SK-N-SH (cell line): Measurements from ENCODE around the gene PPP1R8. TPM values are rescaled to one million over a fixed set of nuclear protein-coding genes. Genes with fewer than 3 reads are reported as not detected.
A peak's percentile ranks its signal among the peaks of the same experiment; 100 is the strongest.

Experiments
- CTCF ChIA-PET: fragments of 300-600, 350-600 bp; formaldehyde crosslinking; extraction: SDS; loops from one replicate; lab custom pipeline; 2021; lab: Yijun Ruan, JAX
- POLR2A ChIA-PET: fragments of 350-600 bp; sonication (Branson Sonifier 250); formaldehyde crosslinking; extraction: SDS; loops from one replicate; lab custom pipeline; 2020; ENCODE audit warnings: antibody characterized with exemption, inconsistent platforms; lab: Yijun Ruan, JAX
- DNase-seq: peaks from one replicate; pipeline ENCODE4 v3.0.0; 2012
- H2AFZ ChIP-seq: fragments of 200-600 bp; sonication (generic); 2 replicates; pipeline ENCODE4 v1.8.1; 2016; ENCODE audit warnings: antibody characterized with exemption, mild to moderate bottlenecking, low read depth
- H3F3A ChIP-seq: fragments of 200-600 bp; sonication (generic); replicated peaks from 2 replicates; pipeline ENCODE3; 2016; ENCODE audit warnings: antibody characterized with exemption, mild to moderate bottlenecking; ENCODE audit not compliant: insufficient read depth
- H3K27ac ChIP-seq, 2 experiments: fragments of 200-500 bp in 1 of 2; fragments of 200-600 bp in 1 of 2; sonication (Bioruptor generic) in 1 of 2; sonication (generic), shearing (Covaris generic) in 1 of 2; 2 replicates each; pipeline versions ENCODE4 v1.5.1 to v1.6.1; 2014 to 2016; ENCODE audit warnings: low read depth in 2 of 2, inconsistent platforms in 1 of 2, low read length in 1 of 2, mild to moderate bottlenecking in 1 of 2, mixed read lengths in 1 of 2
- H3K27me3 ChIP-seq: fragments of 200-600 bp; sonication (generic), shearing (Covaris generic); 2 replicates; pipeline ENCODE4 v1.6.1; 2016; ENCODE audit warnings: mixed run types; ENCODE audit not compliant: insufficient read depth
- H3K36me3 ChIP-seq, 2 experiments: fragments of 200-500 bp in 1 of 2; fragments of 200-600 bp in 1 of 2; sonication (Bioruptor generic) in 1 of 2; sonication (generic) in 1 of 2; replicated peaks in 1 of 2; 2 replicates each; pipeline versions ENCODE3 to v1.5.1; 2014 to 2016; ENCODE audit warnings: low read length in 1 of 2, mild to moderate bottlenecking in 1 of 2; ENCODE audit not compliant: insufficient read depth in 2 of 2, control insufficient read depth in 1 of 2
- H3K4me1 ChIP-seq, 2 experiments: fragments of 200-500 bp in 1 of 2; fragments of 200-600 bp in 1 of 2; sonication (Bioruptor generic) in 1 of 2; sonication (generic), shearing (Covaris generic) in 1 of 2; 2 replicates each; pipeline versions ENCODE4 v1.5.1 to v1.6.1; 2014 to 2016; ENCODE audit warnings: low read depth in 1 of 2, low read length in 1 of 2, mixed run types in 1 of 2; ENCODE audit not compliant: insufficient read depth in 2 of 2, control insufficient read depth in 1 of 2
- H3K4me2 ChIP-seq: fragments of 200-600 bp; sonication (generic), shearing (Covaris generic); 2 replicates; pipeline ENCODE4 v1.6.1; 2017; ENCODE audit warnings: mixed run types
- H3K4me3 ChIP-seq, 2 experiments: fragments of 200-500 bp in 1 of 2; fragments of 200-600 bp in 1 of 2; sonication (Bioruptor generic) in 1 of 2; sonication (generic), shearing (Covaris generic) in 1 of 2; 2 replicates each; pipeline versions ENCODE4 v1.5.1 to v1.8.1; 2014 to 2016; ENCODE audit warnings: low read depth in 2 of 2, inconsistent platforms in 1 of 2, low read length in 1 of 2, mild to moderate bottlenecking in 1 of 2, mixed read lengths in 1 of 2, moderate library complexity in 1 of 2
- H3K79me2 ChIP-seq: fragments of 200-600 bp; sonication (generic); 2 replicates; pipeline ENCODE4 v1.8.1; 2017; ENCODE audit warnings: mild to moderate bottlenecking; ENCODE audit not compliant: insufficient read depth
- H3K9ac ChIP-seq: fragments of 200-600 bp; sonication (generic); 2 replicates; pipeline ENCODE4 v1.6.1; 2017; ENCODE audit warnings: mixed run types
- H3K9me2 ChIP-seq: fragments of 200-600 bp; sonication (generic); 2 replicates; pipeline ENCODE4 v1.6.1; 2017; ENCODE audit warnings: mixed run types
- H3K9me3 ChIP-seq: fragments of 200-600 bp; sonication (generic); 2 replicates; pipeline ENCODE4 v1.6.1; 2017; ENCODE audit warnings: mixed run types, mild to moderate bottlenecking, moderate library complexity
- H4K20me1 ChIP-seq: fragments of 200-600 bp; sonication (generic); 2 replicates; pipeline ENCODE4 v1.6.1; 2017; ENCODE audit warnings: mild to moderate bottlenecking, mixed run types; ENCODE audit not compliant: insufficient read depth
- EP300 ChIP-seq, 2 experiments: IDR thresholded peaks; 2 replicates each; pipeline versions ENCODE4 v1.4.0 to v1.6.1; 2012; ENCODE audit warnings: borderline replicate concordance in 1 of 2, low read depth in 1 of 2, low read length in 1 of 2
- FOSL2 ChIP-seq: IDR thresholded peaks from 2 replicates; pipeline ENCODE4 v1.4.0; 2012; ENCODE audit warnings: low read depth, mild to moderate bottlenecking, moderate library complexity, borderline replicate concordance
- GATA2 ChIP-seq: sonication (generic); formaldehyde crosslinking; IDR thresholded peaks from 2 replicates; pipeline ENCODE4 v1.5.0; 2020; ENCODE audit warnings: mild to moderate bottlenecking, missing genetic modification reagents
- JUND ChIP-seq: IDR thresholded peaks from 2 replicates; pipeline ENCODE4 v1.4.0; 2012
- MXI1 ChIP-seq: IDR thresholded peaks from 2 replicates; pipeline ENCODE4 v1.6.1; 2012; ENCODE audit warnings: mild to moderate bottlenecking, low read depth, low read length, improper control_type of control experiment
- NFIC ChIP-seq: IDR thresholded peaks from 2 replicates; pipeline ENCODE4 v1.4.0; 2012; ENCODE audit warnings: borderline replicate concordance
- POLR2AphosphoS5 ChIP-seq: IDR thresholded peaks from 2 replicates; pipeline ENCODE4 v1.6.1; 2012; ENCODE audit warnings: low read depth, low read length
- SIN3A ChIP-seq: IDR thresholded peaks from 2 replicates; pipeline ENCODE4 v1.6.1; 2012; ENCODE audit warnings: low read depth, mild to moderate bottlenecking, low read length, moderate library complexity, borderline replicate concordance
- SMC3 ChIP-seq: IDR thresholded peaks from 2 replicates; pipeline ENCODE4 v1.6.1; 2012; ENCODE audit warnings: low read depth, low read length, improper control_type of control experiment
- TCF12 ChIP-seq: IDR thresholded peaks from 2 replicates; pipeline ENCODE4 v1.4.0; 2012
- TEAD4 ChIP-seq: IDR thresholded peaks from 2 replicates; pipeline ENCODE4 v1.4.0; 2012; ENCODE audit warnings: mild to moderate bottlenecking, borderline replicate concordance; ENCODE audit not compliant: insufficient read depth
- WGBS: methylation state at CpG from one replicate; pipeline ENCODE4 v1.1.6; 2017; ENCODE audit warnings: low lambda C conversion rate; 5-methylcytosine and 5-hydroxymethylcytosine counted together
- polyA plus RNA-seq, 3 experiments: library from polyadenylated mRNA; depleted of rRNA; stranded (reverse); fragments of >200 nt; gene quantifications; 2 replicates each; pipeline ENCODE4 v1.2.3, GENCODE V29; 2012
- TF ChIP-seq, protein P1 (sequence below): IDR thresholded peaks from 2 replicates; pipeline ENCODE4; 2012
- TF ChIP-seq, protein P2 (sequence below): fragments of 150-350 bp; IDR thresholded peaks from 2 replicates; pipeline ENCODE4 v1.6.1; 2016; ENCODE audit warnings: mild to moderate bottlenecking, low read depth, low read length
- TF ChIP-seq, protein P3 (sequence below): IDR thresholded peaks from 2 replicates; pipeline ENCODE4 v1.4.0; 2012; ENCODE audit warnings: low read depth

Gene PPP1R8
- polyA plus RNA-seq, 1 of the 3 experiments (the other 2 are of a cell fraction) = 41.8 TPM

DNA sequence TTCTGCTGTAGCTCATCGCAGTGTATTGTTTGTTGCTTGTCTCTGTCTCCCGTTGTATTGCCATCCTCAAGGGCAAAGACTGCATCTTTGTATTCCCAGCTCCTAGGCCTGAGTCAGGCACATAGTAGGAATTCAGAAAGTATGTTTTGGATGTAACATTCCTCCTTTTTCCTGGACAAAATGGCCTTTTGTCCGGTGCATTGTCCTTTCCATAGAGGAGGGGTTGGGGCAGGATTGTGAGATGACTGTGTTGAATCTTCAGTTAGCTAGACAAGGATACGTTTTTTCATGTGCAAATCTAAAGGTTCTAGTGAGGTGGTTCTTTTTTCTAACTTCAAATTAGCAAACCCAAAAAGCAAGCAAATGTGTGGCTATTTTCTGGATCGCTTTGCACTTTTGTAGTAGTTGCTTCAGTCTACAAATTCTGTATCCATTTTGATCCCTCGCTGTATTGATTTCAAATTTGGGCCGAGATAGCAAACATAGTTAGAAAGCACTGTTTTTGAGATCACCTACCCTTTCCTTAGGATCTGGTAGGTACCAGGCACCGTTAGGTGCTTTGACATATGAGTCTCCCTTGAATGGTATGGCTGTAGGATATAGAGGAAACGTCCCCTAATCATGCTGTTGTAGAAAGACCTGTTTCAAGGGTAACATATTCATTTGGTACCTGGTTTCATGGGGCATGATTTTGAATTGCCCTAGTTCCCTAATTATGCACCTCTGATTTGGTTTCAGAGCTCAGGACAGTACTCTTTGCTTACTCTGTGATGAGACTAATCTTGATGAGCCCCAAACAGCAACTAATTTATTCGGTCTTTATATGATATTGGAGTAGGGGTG lies 1.2 kb downstream of the PPP1R8 start:
- Histone ChIP-seq H3K9me2 (no peaks in the 10 kb centered on the region), H3K79me2 (peaks cover 61% of the 10 kb centered on the region), H3K27ac (peak overlapping the region; percentile 80 to 89), H2AFZ (peak overlapping the region; percentile 92), H4K20me1 (peaks cover 4% of the 10 kb centered on the region), H3K27me3 (no peaks in the 10 kb centered on the region), H3K9me3 (no peaks in the 10 kb centered on the region), H3K4me2 (peak overlapping the region; percentile 79), H3K36me3 (peaks cover 31 to 32% of the 10 kb centered on the region in 2 experiments), H3F3A (peaks cover 13% of the 10 kb centered on the region), H3K4me3 (peak overlapping the region; percentile 97 to 98), H3K9ac (peak overlapping the region; percentile 99; the same call in 1 of the 2 replicates), H3K4me1 (peaks cover 0 to 9% of the 10 kb centered on the region in 2 experiments; a peak in 2 of 4 replicates)
- CTCF ChIA-PET = interaction anchor here (1.1 to 2.2 kb wide), 5 partner anchors 26 to 162 kb away, joined by 3 to 7 read pairs (median 4); partner anchors contain the start of gene FAM76A
- no peak for DNase-seq
- no peak for TF ChIP-seq SMC3
- TF ChIP-seq GATA2 (CRISPR knock-in tag) = no peak
- TF ChIP-seq SIN3A = no peak
- TF ChIP-seq EP300 (IDR thresholded peaks at IDR 0.05; ENCODE audit: borderline replicate concordance in 1 of 2, low read depth in 1 of 2, low read length in 1 of 2) = no peak
- no peak for TF ChIP-seq MXI1
- POLR2A ChIA-PET = interaction anchor here (0.9 to 1.0 kb wide), 2 partner anchors 59 to 73 kb away, joined by 3 to 4 read pairs; partner anchors contain the start of gene STX12
- WGBS = 38% methylated on average over 10 of the region's 10 CpGs

DNA sequence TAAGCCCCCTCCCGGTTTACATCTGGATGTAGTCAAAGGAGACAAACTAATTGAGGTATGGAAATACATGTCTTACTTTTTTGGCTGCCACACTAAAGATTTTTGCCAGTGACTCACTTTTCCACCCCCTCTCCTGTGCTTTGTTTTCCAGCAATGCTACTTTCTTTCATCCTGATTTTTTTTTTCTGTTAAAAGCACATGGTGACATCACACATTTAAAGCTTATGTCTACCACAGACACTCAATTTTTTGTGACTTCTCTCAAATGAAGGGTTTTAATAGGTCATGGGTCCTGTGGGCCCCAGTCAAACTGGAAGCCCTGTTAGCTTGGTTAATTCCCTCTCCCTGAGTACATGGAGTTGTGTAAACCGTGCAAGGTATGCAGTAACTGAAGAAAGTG lies 2.2 kb downstream of the PPP1R8 start:
- no peaks in the 10 kb centered on the region for H3K9me3 ChIP-seq
- no peak for DNase-seq
- ChIA-PET POLR2A (no interaction called here), CTCF (interaction anchor here (1.7 to 2.2 kb wide), 2 partner anchors 25 to 163 kb away, joined by 6 to 7 read pairs; no protein-coding TSS in a partner anchor)
- H3K27ac ChIP-seq = peak overlapping the region in 1 of 2 experiments; percentile 89; a peak in 2 of 4 replicates
- no peaks in the 10 kb centered on the region for H3K9me2 ChIP-seq
- peaks cover 4% of the 10 kb centered on the region for H4K20me1 ChIP-seq
- no peak overlapping the region; the same call in 1 of the 2 replicates for H3K9ac ChIP-seq
- H3K4me2 ChIP-seq = peak overlapping the region; percentile 79
- peaks cover 11% of the 10 kb centered on the region for H3F3A ChIP-seq
- TF ChIP-seq FOSL2 (peak; percentile 40; the same call in 1 of the 2 replicates), SMC3 (no peak), POLR2AphosphoS5 (no peak), TCF12 (peak; percentile 30; the same call in 1 of the 2 replicates), TEAD4 (no peak), JUND (peak; percentile 49), NFIC (peak; percentile 47)
- TF ChIP-seq, protein P1, sequence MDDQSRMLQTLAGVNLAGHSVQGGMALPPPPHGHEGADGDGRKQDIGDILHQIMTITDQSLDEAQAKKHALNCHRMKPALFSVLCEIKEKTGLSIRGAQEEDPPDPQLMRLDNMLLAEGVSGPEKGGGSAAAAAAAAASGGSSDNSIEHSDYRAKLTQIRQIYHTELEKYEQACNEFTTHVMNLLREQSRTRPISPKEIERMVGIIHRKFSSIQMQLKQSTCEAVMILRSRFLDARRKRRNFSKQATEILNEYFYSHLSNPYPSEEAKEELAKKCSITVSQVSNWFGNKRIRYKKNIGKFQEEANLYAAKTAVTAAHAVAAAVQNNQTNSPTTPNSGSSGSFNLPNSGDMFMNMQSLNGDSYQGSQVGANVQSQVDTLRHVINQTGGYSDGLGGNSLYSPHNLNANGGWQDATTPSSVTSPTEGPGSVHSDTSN = 0 out of 2 replicates have a peak, but pooled peaks have one; percentile 5
- TF ChIP-seq, protein P2, sequence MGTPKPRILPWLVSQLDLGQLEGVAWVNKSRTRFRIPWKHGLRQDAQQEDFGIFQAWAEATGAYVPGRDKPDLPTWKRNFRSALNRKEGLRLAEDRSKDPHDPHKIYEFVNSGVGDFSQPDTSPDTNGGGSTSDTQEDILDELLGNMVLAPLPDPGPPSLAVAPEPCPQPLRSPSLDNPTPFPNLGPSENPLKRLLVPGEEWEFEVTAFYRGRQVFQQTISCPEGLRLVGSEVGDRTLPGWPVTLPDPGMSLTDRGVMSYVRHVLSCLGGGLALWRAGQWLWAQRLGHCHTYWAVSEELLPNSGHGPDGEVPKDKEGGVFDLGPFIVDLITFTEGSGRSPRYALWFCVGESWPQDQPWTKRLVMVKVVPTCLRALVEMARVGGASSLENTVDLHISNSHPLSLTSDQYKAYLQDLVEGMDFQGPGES = no peak
- TF ChIP-seq, protein P3, sequence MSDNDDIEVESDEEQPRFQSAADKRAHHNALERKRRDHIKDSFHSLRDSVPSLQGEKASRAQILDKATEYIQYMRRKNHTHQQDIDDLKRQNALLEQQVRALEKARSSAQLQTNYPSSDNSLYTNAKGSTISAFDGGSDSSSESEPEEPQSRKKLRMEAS = peak; percentile 40; the same call in 1 of the 2 replicates
- H3K36me3 ChIP-seq = peaks cover 32 to 34% of the 10 kb centered on the region in 2 experiments
- WGBS = 64% methylated on average over 2 of the region's 2 CpGs
- peaks cover 71% of the 10 kb centered on the region for H3K79me2 ChIP-seq
- peaks cover 0 to 9% of the 10 kb centered on the region in 2 experiments; a peak in 2 of 4 replicates for H3K4me1 ChIP-seq
- H3K4me3 ChIP-seq = no peak overlapping the region
- no peaks in the 10 kb centered on the region for H3K27me3 ChIP-seq
- H2AFZ ChIP-seq = no peak overlapping the region
